H1 (cell line): ENCODE data around the gene MTMR1. TPM values are rescaled to one million over a fixed set of nuclear protein-coding genes. Genes with fewer than 3 reads are reported as not detected.

Experiments used
- CTCF ChIA-PET: fragments of 300-600 bp; sonication (Branson Sonifier 250); formaldehyde crosslinking; loops from one replicate; lab custom pipeline; 2021; ENCODE audit not compliant: partially characterized antibody; lab: Charles Lee
- POLR2A ChIA-PET: fragments of 300-600 bp; sonication (Branson Sonifier 250); formaldehyde crosslinking; loops from one replicate; lab custom pipeline; 2021; ENCODE audit warnings: inconsistent platforms; ENCODE audit not compliant: partially characterized antibody; lab: Charles Lee
- DNase-seq, 2 experiments: peaks; one replicate each; pipeline versions ENCODE4 v3.0.0 to v3.0.0-alpha.2; 2010 to 2022; ENCODE audit warnings: low spot score in 2 of 2, low read depth in 1 of 2, mixed read lengths in 1 of 2
- FAIRE-seq: peaks from 2 replicates; lab custom pipeline; 2011; peaks lifted over from hg19 to GRCh38; lab: Jason Lieb, UNC
- H2AFZ ChIP-seq: 2 replicates; pipeline ENCODE4 v1.8.1; 2012; ENCODE audit warnings: low read length, inconsistent platforms
- H2AK5ac ChIP-seq: 2 replicates; pipeline ENCODE4 v1.6.1; 2013; ENCODE audit warnings: low read depth, low read length
- H2BK120ac ChIP-seq: replicated peaks from 2 replicates; pipeline ENCODE3; 2013; ENCODE audit warnings: low read depth, low read length, inconsistent platforms
- H2BK12ac ChIP-seq: 2 replicates; pipeline ENCODE4 v1.6.1; 2013; ENCODE audit warnings: low read depth, low read length
- H2BK15ac ChIP-seq: 2 replicates; pipeline ENCODE4 v1.6.1; 2013; ENCODE audit warnings: low read length
- H2BK20ac ChIP-seq: 2 replicates; pipeline ENCODE4 v1.6.1; 2013; ENCODE audit warnings: low read length
- H2BK5ac ChIP-seq: 2 replicates; pipeline ENCODE4 v1.6.1; 2013; ENCODE audit warnings: low read depth, low read length
- H3K14ac ChIP-seq: 2 replicates; pipeline ENCODE4 v1.6.1; 2013; ENCODE audit warnings: inconsistent platforms; ENCODE audit not compliant: insufficient read length
- H3K18ac ChIP-seq: 2 replicates; pipeline ENCODE4 v1.6.1; 2013; ENCODE audit warnings: low read length; ENCODE audit errors: extremely low read depth
- H3K23ac ChIP-seq: 2 replicates; pipeline ENCODE4 v1.6.1; 2013; ENCODE audit warnings: inconsistent platforms; ENCODE audit not compliant: insufficient read length
- H3K23me2 ChIP-seq: 2 replicates; pipeline ENCODE4 v1.6.1; 2013; ENCODE audit warnings: low read depth, low read length
- H3K27ac ChIP-seq: 2 replicates; pipeline ENCODE4 v1.6.1; 2011; ENCODE audit warnings: low read depth, low read length, inconsistent platforms
- H3K27me3 ChIP-seq, 4 experiments: replicated peaks in 1 of 4; 1 replicate in 1 of 4; 2 replicates in 3 of 4; pipeline versions ENCODE4 v1.6.1 to v1.8.1; 2011 to 2013; ENCODE audit warnings: low read length in 3 of 4, mild to moderate bottlenecking in 3 of 4, inconsistent platforms in 2 of 4, mixed read lengths in 2 of 4, moderate library complexity in 1 of 4; ENCODE audit not compliant: control insufficient read depth in 3 of 4, insufficient read depth in 3 of 4; ENCODE audit errors: extremely low read depth in 1 of 4
- H3K36me3 ChIP-seq, 4 experiments: 2 replicates each; pipeline versions ENCODE4 v1.6.1 to v1.8.1; 2011 to 2013; ENCODE audit warnings: mild to moderate bottlenecking in 4 of 4, low read length in 3 of 4, moderate library complexity in 2 of 4, control low read depth in 1 of 4, inconsistent platforms in 1 of 4; ENCODE audit not compliant: insufficient read depth in 4 of 4, control insufficient read depth in 2 of 4
- H3K4ac ChIP-seq: replicated peaks from 2 replicates; pipeline ENCODE3; 2013; ENCODE audit warnings: low read length, low read depth, mixed read lengths, inconsistent platforms; ENCODE audit not compliant: insufficient read length
- H3K4me1 ChIP-seq, 4 experiments: replicated peaks in 1 of 4; 1 replicate in 1 of 4; 2 replicates in 3 of 4; pipeline versions ENCODE4 v1.6.1 to v1.8.1; 2011 to 2013; ENCODE audit warnings: low read length in 3 of 4, inconsistent platforms in 2 of 4, mixed read lengths in 1 of 4; ENCODE audit not compliant: insufficient read depth in 4 of 4, control insufficient read depth in 3 of 4
- H3K4me2 ChIP-seq, 2 experiments: 2 replicates each; pipeline versions ENCODE4 v1.6.1 to v1.8.1; 2011 to 2013; ENCODE audit warnings: low read depth in 2 of 2, low read length in 2 of 2, control low read depth in 1 of 2, inconsistent platforms in 1 of 2, mild to moderate bottlenecking in 1 of 2; ENCODE audit not compliant: insufficient read depth in 1 of 2
- H3K4me3 ChIP-seq, 4 experiments: fragments of 200-600, 300-600 bp in 1 of 4; sonication (generic), shearing (Covaris generic), sonication (Bioruptor Twin) in 1 of 4; 2 replicates each; pipeline versions ENCODE4 v1.5.1 to v1.8.1; 2011 to 2016; ENCODE audit warnings: low read length in 4 of 4, low read depth in 3 of 4, control low read depth in 2 of 4, inconsistent platforms in 2 of 4, mild to moderate bottlenecking in 2 of 4, mixed read lengths in 1 of 4, moderate library complexity in 1 of 4; ENCODE audit not compliant: insufficient read depth in 2 of 4; ENCODE audit errors: extremely low read depth in 1 of 4
- H3K56ac ChIP-seq: replicated peaks from 2 replicates; pipeline ENCODE3; 2013; ENCODE audit warnings: low read depth, mild to moderate bottlenecking, mixed read lengths, low read length, inconsistent platforms; ENCODE audit not compliant: insufficient read length
- H3K79me1 ChIP-seq: 2 replicates; pipeline ENCODE4 v1.6.1; 2013; ENCODE audit warnings: low read depth, low read length, control low read depth
- H3K79me2 ChIP-seq, 2 experiments: 2 replicates each; pipeline versions ENCODE4 v1.6.1 to v1.8.1; 2012 to 2013; ENCODE audit warnings: low read length in 2 of 2, mild to moderate bottlenecking in 2 of 2, inconsistent platforms in 1 of 2; ENCODE audit not compliant: insufficient read depth in 2 of 2, control insufficient read depth in 1 of 2
- H3K9ac ChIP-seq, 4 experiments: replicated peaks in 1 of 4; 1 replicate in 1 of 4; 2 replicates in 3 of 4; pipeline versions ENCODE4 v1.6.1 to v1.8.1; 2011 to 2013; ENCODE audit warnings: low read depth in 3 of 4, low read length in 3 of 4, control low read depth in 2 of 4, mild to moderate bottlenecking in 2 of 4, moderate library complexity in 2 of 4, inconsistent platforms in 1 of 4; ENCODE audit errors: extremely low read depth in 1 of 4
- H3K9me3 ChIP-seq, 2 experiments: 2 replicates each; pipeline versions ENCODE4 v1.6.1 to v1.8.1; 2012 to 2013; ENCODE audit warnings: mild to moderate bottlenecking in 2 of 2, moderate library complexity in 2 of 2, control low read depth in 1 of 2, inconsistent platforms in 1 of 2, low read depth in 1 of 2, low read length in 1 of 2, mixed read lengths in 1 of 2; ENCODE audit not compliant: insufficient read depth in 2 of 2
- H4K20me1 ChIP-seq, 2 experiments: replicated peaks in 1 of 2; 2 replicates each; pipeline versions ENCODE3 to v1.8.1; 2011 to 2013; ENCODE audit warnings: inconsistent platforms in 2 of 2, low read length in 2 of 2, mild to moderate bottlenecking in 1 of 2; ENCODE audit not compliant: insufficient read depth in 2 of 2, control insufficient read depth in 1 of 2
- H4K5ac ChIP-seq: 2 replicates; pipeline ENCODE4 v1.6.1; 2013; ENCODE audit warnings: low read length, low read depth, mixed read lengths, inconsistent platforms; ENCODE audit not compliant: insufficient read length
- H4K8ac ChIP-seq: 2 replicates; pipeline ENCODE4 v1.8.0; 2013; ENCODE audit warnings: mild to moderate bottlenecking, moderate library complexity, low read length, inconsistent platforms; ENCODE audit not compliant: insufficient read depth; ENCODE audit errors: extremely low read depth
- H4K91ac ChIP-seq: replicated peaks from 2 replicates; pipeline ENCODE3; 2013; ENCODE audit warnings: low read length, mixed read lengths, inconsistent platforms; ENCODE audit not compliant: insufficient read length
- GABPA ChIP-seq: IDR thresholded peaks from 2 replicates; pipeline ENCODE4 v1.6.1; 2011; ENCODE audit warnings: mild to moderate bottlenecking, low read length, moderate library complexity, borderline replicate concordance; ENCODE audit not compliant: insufficient read depth
- WGBS, 2 experiments: shearing (Covaris generic) in 1 of 2; methylation state at CpG; one replicate each; pipeline versions ENCODE4 v1.1.6 to v1.1.7; 2013 to 2015; ENCODE audit warnings: low lambda C conversion rate in 2 of 2, mixed read lengths in 2 of 2, inconsistent platforms in 1 of 2, low coverage in 1 of 2, missing lambda C conversion rate in 1 of 2; ENCODE audit not compliant: insufficient replicate concordance in 2 of 2, insufficient coverage in 1 of 2, insufficient read length in 1 of 2; ENCODE audit errors: extremely low coverage in 1 of 2, missing lambda C conversion rate in 1 of 2; 5-methylcytosine and 5-hydroxymethylcytosine counted together
- polyA plus RNA-seq, 7 experiments: library from polyadenylated mRNA; depleted of rRNA in 3 of 7; stranded (reverse) in 5 of 7; unstranded in 2 of 7; fragments of >200 nt in 5 of 7; fragments of 200-250 nt in 2 of 7; gene quantifications; 1 replicate in 5 of 7; 2 replicates in 1 of 7; 4 replicates in 1 of 7; pipeline versions ENCODE4 v1.2.1 to v1.2.3, GENCODE V29; 2011 to 2013; ENCODE audit warnings: missing spikeins in 2 of 7, mixed read lengths in 2 of 7
- total RNA-seq: library from RNA; stranded (reverse); fragmentation: NEBNext Ultra II Directional; extraction: Animal tissue kit (Norgen Biotek cat#: 25700); gene quantifications from 2 replicates; pipeline ENCODE4 v1.2.1, GENCODE V29; 2021

Gene MTMR1
- total and polyA plus RNA-seq, 2 of the 8 experiments (the other 6 are each of a cell fraction or from before 2014, with no cell fraction given), result 15.1 to 23.8 TPM

DNA sequence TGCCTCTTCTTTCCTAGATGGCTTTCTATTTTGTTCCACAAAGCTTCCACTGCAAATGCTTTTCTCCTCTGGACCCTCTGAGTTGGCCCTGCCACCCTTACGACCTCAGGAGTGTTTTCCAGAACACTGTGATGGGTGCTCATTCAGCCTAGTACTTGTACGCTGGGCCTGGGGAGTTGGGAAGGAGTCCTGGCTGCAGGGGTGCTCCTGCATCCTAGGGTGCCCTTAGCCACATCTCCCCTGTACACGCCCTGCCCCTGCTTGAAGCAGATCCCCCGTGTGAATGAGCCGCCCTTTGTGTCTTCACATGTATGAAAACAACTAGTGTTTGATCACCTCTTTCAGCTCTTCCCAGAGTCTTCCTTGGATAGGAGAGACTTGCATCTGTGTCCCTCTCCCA lies 64.2 kb downstream of the MTMR1 start:
- CTCF ChIA-PET, result interaction anchor here (0.6 to 1.2 kb wide), 3 partner anchors 9 to 158 kb away, joined by 3 to 4 read pairs (median 3); no protein-coding TSS in a partner anchor
- no peak for TF ChIP-seq GABPA

More for the DNA sequence above, 64.2 kb downstream of the MTMR1 start:
- Histone ChIP-seq H4K8ac (no peak overlapping the region), H3K4ac (no peak overlapping the region), H4K91ac (no peak overlapping the region), H3K27me3 (no peaks in the 10 kb centered on the region), H2AFZ (no peak overlapping the region), H3K9ac (no peak overlapping the region), H2BK5ac (no peak overlapping the region), H2BK15ac (no peak overlapping the region), H4K5ac (no peak overlapping the region), H2BK20ac (no peak overlapping the region), H4K20me1 (peaks cover 0 to 2% of the 10 kb centered on the region in 2 experiments), H3K27ac (no peak overlapping the region), H3K4me1 (0 out of 7 replicates have a peak, but pooled peaks cover 0 to 2% (median 0%) of the 10 kb centered on the region in 4 experiments), H3K36me3 (no peaks in the 10 kb centered on the region; a peak in 1 of 8 replicates), H2BK120ac (no peak overlapping the region), H3K23ac (no peak overlapping the region), H2BK12ac (no peak overlapping the region), H3K79me2 (no peaks in the 10 kb centered on the region), H3K4me3 (no peak overlapping the region), H3K79me1 (no peaks in the 10 kb centered on the region), H3K56ac (no peak overlapping the region), H3K18ac (no peak overlapping the region), H3K14ac (no peak overlapping the region), H3K9me3 (no peaks in the 10 kb centered on the region), H3K23me2 (no peaks in the 10 kb centered on the region), H2AK5ac (no peak overlapping the region), H3K4me2 (no peak overlapping the region)
- FAIRE-seq (no peak), DNase-seq (no peak)
- POLR2A ChIA-PET, result no interaction called here
- 78% methylated on average over 2 of the region's 5 CpGs; no CpG with 5 or more reads in 1 of the 2 experiments for WGBS, 2 experiments
